ENCODE data around the gene MMP1.

The MMP1 gene

GRCh38 chr11:102760344-102761035 lies 37.5 kb downstream of the MMP1 start:
- TF ChIP-seq, protein P1, sequence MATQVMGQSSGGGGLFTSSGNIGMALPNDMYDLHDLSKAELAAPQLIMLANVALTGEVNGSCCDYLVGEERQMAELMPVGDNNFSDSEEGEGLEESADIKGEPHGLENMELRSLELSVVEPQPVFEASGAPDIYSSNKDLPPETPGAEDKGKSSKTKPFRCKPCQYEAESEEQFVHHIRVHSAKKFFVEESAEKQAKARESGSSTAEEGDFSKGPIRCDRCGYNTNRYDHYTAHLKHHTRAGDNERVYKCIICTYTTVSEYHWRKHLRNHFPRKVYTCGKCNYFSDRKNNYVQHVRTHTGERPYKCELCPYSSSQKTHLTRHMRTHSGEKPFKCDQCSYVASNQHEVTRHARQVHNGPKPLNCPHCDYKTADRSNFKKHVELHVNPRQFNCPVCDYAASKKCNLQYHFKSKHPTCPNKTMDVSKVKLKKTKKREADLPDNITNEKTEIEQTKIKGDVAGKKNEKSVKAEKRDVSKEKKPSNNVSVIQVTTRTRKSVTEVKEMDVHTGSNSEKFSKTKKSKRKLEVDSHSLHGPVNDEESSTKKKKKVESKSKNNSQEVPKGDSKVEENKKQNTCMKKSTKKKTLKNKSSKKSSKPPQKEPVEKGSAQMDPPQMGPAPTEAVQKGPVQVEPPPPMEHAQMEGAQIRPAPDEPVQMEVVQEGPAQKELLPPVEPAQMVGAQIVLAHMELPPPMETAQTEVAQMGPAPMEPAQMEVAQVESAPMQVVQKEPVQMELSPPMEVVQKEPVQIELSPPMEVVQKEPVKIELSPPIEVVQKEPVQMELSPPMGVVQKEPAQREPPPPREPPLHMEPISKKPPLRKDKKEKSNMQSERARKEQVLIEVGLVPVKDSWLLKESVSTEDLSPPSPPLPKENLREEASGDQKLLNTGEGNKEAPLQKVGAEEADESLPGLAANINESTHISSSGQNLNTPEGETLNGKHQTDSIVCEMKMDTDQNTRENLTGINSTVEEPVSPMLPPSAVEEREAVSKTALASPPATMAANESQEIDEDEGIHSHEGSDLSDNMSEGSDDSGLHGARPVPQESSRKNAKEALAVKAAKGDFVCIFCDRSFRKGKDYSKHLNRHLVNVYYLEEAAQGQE (IDR thresholded peaks at IDR 0.05; ENCODE audit: insufficient read depth in 1 of 2, low read depth in 2 of 2, low read length in 2 of 2): no peak
- TF ChIP-seq POLR2AphosphoS5 (IDR thresholded peaks at IDR 0.05; ENCODE audit: low read depth, low read length): peak; percentile 29; the same call in 1 of the 2 replicates

GRCh38 chr11:102757823-102758549 lies 40.0 kb downstream of the MMP1 start:
- no peak for TF ChIP-seq TAF1 (IDR thresholded peaks at IDR 0.05; ENCODE audit: borderline replicate concordance, insufficient read depth, low read length)
- no peak for TF ChIP-seq POLR2AphosphoS5 (IDR thresholded peaks at IDR 0.05; ENCODE audit: low read depth, low read length)
- no peak for TF ChIP-seq FOXP2 (optimal IDR thresholded peaks at IDR 0.05; ENCODE audit: borderline replicate concordance, extremely low read depth, extremely low read length, insufficient read depth)
- TF ChIP-seq, protein P1 (IDR thresholded peaks at IDR 0.05; ENCODE audit: insufficient read depth in 1 of 2, low read depth in 2 of 2, low read length in 2 of 2): no peak
- TF ChIP-seq SIN3A (IDR thresholded peaks at IDR 0.05; ENCODE audit: borderline replicate concordance, insufficient read depth, low read length): no peak

- no peak for TF ChIP-seq POLR2AphosphoS5 (IDR thresholded peaks at IDR 0.05; ENCODE audit: low read depth, low read length)
- TF ChIP-seq, protein P1 (IDR thresholded peaks at IDR 0.05; ENCODE audit: insufficient read depth in 1 of 2, low read depth in 2 of 2, low read length in 2 of 2): no peak
- no peak for TF ChIP-seq SIN3A (IDR thresholded peaks at IDR 0.05; ENCODE audit: borderline replicate concordance, insufficient read depth, low read length)
- TF ChIP-seq FOXP2 (optimal IDR thresholded peaks at IDR 0.05; ENCODE audit: borderline replicate concordance, extremely low read depth, extremely low read length, insufficient read depth): no peak
- TF ChIP-seq TAF1 (IDR thresholded peaks at IDR 0.05; ENCODE audit: borderline replicate concordance, insufficient read depth, low read length): no peak
Measured at GRCh38 chr11:102753267-102753666, 44.7 kb downstream of the MMP1 start.

DNA sequence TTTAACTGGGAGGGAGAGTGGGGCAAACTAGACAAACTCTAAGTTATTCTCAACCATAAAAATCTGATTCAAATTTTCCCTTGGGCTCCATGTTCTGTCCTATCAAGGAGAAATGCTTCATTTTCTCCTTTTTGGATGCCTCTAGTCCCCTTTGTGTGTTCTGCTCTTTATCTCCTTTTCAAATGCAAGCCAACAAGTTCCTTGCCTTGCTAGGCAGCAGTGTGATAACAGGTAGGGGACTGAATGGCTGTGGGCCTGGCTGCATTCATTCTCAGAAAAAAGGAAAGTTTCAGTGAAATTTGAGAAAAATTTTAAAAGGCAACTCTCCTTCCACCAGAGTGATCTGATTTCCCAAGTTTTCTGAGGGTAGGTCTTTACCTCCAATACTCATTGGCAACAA lies 46.3 kb downstream of the MMP1 start:
- TF ChIP-seq, protein P1 (IDR thresholded peaks at IDR 0.05; ENCODE audit: insufficient read depth in 1 of 2, low read depth in 2 of 2, low read length in 2 of 2): no peak
- TF ChIP-seq TAF1 (IDR thresholded peaks at IDR 0.05; ENCODE audit: borderline replicate concordance, insufficient read depth, low read length) (no peak), FOXP2 (optimal IDR thresholded peaks at IDR 0.05; ENCODE audit: borderline replicate concordance, extremely low read depth, extremely low read length, insufficient read depth) (no peak), SIN3A (IDR thresholded peaks at IDR 0.05; ENCODE audit: borderline replicate concordance, insufficient read depth, low read length) (no peak), POLR2AphosphoS5 (IDR thresholded peaks at IDR 0.05; ENCODE audit: low read depth, low read length) (no peak)
